Skeletal muscle cell (primary cell): ENCODE measurements around the gene PFKFB2.
"Not testable (repeated sequence)": the region's sequence is repeated elsewhere in the genome, so short reads cannot be mapped to it uniquely, and the experiment has no call there.

Source experiments
- DNase-seq: peaks from one replicate; pipeline ENCODE4 v3.0.0-alpha.2; 2010; ENCODE audit warnings: low read depth
- H3K4me3 ChIP-seq: 2 replicates; pipeline ENCODE4 v1.5.1; 2011; ENCODE audit warnings: low read depth, mild to moderate bottlenecking, control low read depth, low read length, moderate library complexity

PFKFB2 gene

DNA sequence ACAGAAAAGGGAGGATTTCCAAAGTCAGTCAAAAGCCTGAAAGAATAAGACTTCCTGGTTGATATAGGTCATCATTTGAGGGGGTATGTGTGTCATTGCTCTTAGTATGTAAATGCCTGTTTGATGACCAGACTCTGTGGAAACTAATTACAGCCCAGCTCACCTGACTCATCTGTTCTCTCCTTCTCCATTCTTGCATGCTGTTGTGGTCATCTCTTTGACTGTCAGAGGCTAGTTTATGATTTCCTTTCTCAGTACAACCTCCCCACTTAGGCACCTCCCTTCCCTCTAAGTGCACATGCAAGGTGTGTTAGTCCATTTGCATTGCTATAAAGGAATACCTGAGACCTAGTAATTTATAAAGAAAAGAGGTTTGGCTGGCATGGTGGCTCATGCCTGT lies 18.1 kb upstream of the PFKFB2 start:
- peak; percentile 50 for DNase-seq
- H3K4me3 ChIP-seq = no peak overlapping the region

DNA sequence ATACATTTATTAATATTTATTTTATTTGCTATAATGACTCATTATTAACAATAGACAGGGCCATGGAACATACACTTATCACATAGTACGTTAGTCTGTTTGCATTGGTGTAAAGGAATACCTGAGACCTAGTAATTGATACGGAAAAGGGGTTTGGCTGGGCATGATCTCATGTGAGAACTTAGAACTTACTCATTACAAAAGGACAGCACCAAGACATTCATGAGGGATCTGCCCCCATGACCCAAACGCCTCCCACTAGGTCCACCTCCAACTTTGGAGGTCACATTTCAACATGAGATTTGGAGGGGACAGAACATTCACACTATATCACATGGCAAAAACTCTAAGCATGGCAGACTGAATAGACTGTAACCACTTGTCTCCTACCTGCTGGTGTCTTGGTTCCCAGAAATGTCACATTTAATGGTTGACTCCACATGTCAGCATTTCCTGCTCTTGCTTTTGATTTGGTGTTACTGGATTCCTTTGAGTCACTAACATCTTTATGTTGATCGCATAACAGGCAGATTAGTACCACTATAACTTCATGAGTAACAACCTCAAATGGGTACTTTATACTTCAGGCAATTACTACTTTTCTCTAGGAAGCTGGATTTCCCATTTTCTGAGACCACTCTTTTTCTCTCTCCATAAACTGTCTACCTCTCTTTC lies 17.1 kb upstream of the PFKFB2 start:
- no peak overlapping the region for H3K4me3 ChIP-seq
- no peak for DNase-seq

GRCh38 chr1:207036865-207037264 lies 16.2 kb upstream of the PFKFB2 start:
- no peak overlapping the region for H3K4me3 ChIP-seq
- DNase-seq = no peak

DNA sequence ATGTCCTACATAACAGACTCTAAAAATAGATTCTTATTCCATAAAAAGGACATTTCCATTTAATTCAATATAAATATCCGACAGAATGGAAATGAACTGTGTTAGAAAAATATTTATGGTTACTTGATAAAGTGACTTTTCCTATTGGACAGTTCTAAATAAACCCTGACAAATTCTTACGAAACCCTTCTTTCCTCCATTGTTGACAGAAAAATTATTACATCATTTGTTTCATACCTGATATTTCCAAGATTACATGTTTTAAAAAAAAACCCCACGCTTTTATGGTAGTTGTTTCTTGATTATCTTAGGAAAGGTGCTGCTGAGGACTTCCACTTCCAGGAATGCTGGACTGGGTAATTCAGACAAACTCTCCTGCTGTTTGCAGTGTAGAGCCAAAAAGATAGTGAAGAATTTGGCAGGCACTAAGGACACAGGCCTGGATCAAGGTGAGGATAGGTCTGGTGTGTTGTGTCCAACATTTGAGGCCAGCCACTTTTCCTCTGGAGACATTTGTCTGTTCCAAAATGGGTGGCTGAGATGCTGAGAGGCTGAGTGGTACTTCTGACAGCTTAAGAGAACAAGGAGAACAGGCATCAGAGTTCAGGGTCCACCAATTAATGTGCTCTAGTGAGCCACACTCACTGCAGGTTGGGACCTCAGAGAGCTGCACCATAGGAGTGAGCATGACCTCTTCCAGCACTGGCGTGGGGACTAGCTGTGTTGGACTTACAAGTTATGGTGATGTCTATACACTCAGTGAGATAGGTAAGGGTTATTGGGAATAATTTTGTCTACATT lies 13.5 kb upstream of the PFKFB2 start:
- DNase-seq = no peak
- H3K4me3 ChIP-seq = no peak overlapping the region

DNA sequence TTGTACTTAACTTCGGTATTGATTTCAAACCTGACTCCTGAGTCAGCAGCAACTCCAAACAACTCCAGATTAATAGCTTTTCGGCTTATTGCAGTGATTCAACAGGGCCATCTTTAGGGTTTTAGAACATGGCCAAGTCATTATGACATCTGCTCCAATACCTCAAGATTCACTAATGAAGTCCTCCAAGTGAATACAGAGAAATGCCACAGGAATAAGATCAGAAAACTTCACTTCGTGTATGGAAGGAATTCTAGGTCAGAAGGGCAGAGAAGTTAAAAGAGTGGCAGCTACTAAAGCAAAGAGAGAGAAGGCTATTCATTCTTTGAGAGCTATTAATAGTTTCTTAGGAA lies 12.9 kb upstream of the PFKFB2 start:
- H3K4me3 ChIP-seq = no peak overlapping the region
- DNase-seq = no peak

- not testable (repeated sequence) for H3K4me3 ChIP-seq, DNase-seq
These were observed 11.7 kb upstream of the PFKFB2 start for GRCh38 chr1:207041397-207041796.

- no peak overlapping the region for H3K4me3 ChIP-seq
- no peak for DNase-seq
These were observed 7.6 kb upstream of the PFKFB2 start for GRCh38 chr1:207045453-207045852.

DNA sequence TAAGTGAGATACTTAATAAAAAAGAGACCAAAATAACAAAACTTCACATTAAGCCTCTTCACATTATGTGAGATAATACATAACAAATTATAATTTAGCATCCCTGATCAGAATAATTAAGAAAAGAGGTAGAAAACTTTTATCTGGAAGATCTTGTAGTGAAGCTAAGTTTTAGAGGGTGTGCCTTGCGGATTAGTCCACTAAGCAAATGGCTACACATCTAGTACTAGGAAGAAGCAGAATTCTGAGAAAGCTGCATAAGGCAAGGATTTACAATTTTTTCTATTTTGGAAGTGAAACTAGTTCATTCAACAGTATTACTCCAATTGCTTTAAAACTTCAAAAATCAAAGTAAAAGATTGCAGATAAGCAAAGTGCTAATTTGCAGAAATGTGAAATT lies 5.6 kb upstream of the PFKFB2 start:
- H3K4me3 ChIP-seq = no peak overlapping the region
- DNase-seq = no peak

- no peak overlapping the region for H3K4me3 ChIP-seq
- no peak for DNase-seq
These were observed 5.0 kb upstream of the PFKFB2 start for GRCh38 chr1:207048041-207048440.

DNA sequence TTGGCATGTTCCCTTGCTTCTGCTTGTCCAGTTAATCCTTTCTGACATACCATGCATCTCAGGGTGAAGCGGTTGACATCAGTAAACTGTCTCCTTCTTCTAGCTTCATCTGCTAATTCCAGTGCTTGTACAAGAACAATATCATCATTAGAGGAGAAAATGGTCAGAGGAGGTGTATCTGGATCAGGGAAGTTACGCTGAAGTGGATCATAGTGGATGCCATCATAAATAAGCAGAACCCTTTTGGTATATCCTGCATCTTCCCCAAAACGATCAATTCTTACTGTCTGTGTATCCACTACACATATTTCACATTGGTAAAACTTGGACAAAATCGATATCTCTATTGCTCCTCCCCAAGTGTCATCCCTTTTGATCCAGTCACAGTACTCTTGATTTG lies 4.0 kb upstream of the PFKFB2 start:
- no peak overlapping the region for H3K4me3 ChIP-seq

GRCh38 chr1:207049514-207049913 lies 3.6 kb upstream of the PFKFB2 start:
- no peak for DNase-seq
- peak overlapping the region; percentile 99 for H3K4me3 ChIP-seq

More for the DNA sequence above, 4.0 kb upstream of the PFKFB2 start:
- no peak for DNase-seq

- DNase-seq = no peak
- peak overlapping the region; percentile 99 for H3K4me3 ChIP-seq
These were observed 3.1 kb upstream of the PFKFB2 start for GRCh38 chr1:207049974-207050391.

GRCh38 chr1:207050480-207051190 lies 2.4 kb upstream of the PFKFB2 start:
- peak overlapping the region; percentile 99 for H3K4me3 ChIP-seq
- DNase-seq = peak; percentile 71

GRCh38 chr1:207051191-207051943 lies 1.7 kb upstream of the PFKFB2 start, which contains the start of gene YOD1:
Gene YOD1, minus strand, starts transcription at chr1:207051208. Its CDS starts 178 bp downstream, at chr1:207051030.
- H3K4me3 ChIP-seq = peak within 1 kb of the TSS; percentile 99
- no peak for DNase-seq

DNA sequence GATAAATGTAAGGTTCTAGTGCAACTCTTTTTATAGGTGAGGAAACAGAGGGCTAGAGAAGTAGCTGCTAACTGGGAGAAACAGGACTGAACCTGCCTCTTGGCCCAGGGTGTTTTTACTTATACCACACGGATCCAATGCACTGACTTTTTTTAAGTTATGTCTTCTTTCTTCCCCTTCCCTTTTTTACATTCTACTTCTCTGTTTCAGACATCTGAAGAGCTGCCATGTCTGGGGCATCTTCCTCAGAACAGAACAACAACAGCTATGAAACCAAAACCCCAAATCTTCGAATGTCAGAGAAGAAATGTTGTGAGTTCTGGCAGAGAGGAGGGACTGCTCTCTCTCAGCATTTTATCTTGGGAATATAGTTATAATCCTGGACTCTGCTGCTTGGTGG lies 1.4 kb downstream of the PFKFB2 start:
- DNase-seq = no peak
- no peak overlapping the region for H3K4me3 ChIP-seq

- H3K4me3 ChIP-seq = no peak overlapping the region
- no peak for DNase-seq
These were observed 2.4 kb downstream of the PFKFB2 start for GRCh38 chr1:207055386-207056001.

DNA sequence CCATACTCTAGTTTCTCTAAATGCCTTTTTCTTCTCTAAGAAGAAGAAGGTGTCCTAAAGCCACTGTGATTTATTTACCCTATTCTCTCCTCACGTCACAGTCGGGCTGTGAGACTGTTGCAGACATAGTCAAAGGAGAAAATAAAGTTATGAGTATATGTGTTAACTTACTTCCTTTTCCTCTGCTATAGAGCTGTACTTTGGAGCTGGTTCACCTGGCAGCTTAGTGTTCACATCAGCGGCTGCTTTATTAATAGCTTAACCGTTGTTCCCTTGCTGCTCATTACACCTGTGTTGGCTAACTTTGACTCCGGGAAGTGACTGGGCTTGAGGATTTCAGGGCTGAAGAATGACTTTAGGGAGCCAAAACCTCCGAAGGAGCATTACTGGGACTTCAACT lies 3.6 kb downstream of the PFKFB2 start:
- H3K4me3 ChIP-seq = no peak overlapping the region
- DNase-seq = no peak

GRCh38 chr1:207058252-207058651 lies 5.2 kb downstream of the PFKFB2 start:
- H3K4me3 ChIP-seq = no peak overlapping the region
- DNase-seq = no peak
